Endothelial cell of umbilical vein (primary cell): ENCODE results near the gene HSD17B11. TPM values are rescaled to one million over a fixed set of nuclear protein-coding genes. Genes with fewer than 3 reads are reported as not detected.

Source experiments
- BruUV-seq: library from RNA; stranded (reverse); fragments of 400-500 nt; replicated peaks from 2 replicates; lab custom pipeline; 2021; lab: Mats Ljungman, UMichigan
- CTCF ChIA-PET: fragments of 300-600, 350-600 bp; sonication (Branson Sonifier 250); formaldehyde crosslinking; loops from one replicate; lab custom pipeline; 2021; ENCODE audit warnings: antibody characterized with exemption, inconsistent platforms; lab: Charles Lee
- POLR2A ChIA-PET: fragments of 300-600, 350-600 bp; sonication (Branson Sonifier 250); formaldehyde crosslinking; loops from one replicate; lab custom pipeline; 2021; ENCODE audit warnings: antibody characterized with exemption, inconsistent platforms; lab: Charles Lee
- DNase-seq: peaks from one replicate; pipeline ENCODE4 v3.0.0-alpha.2; 2011; ENCODE audit warnings: low read depth, low spot score
- FAIRE-seq: peaks from 2 replicates; lab custom pipeline; 2011; peaks lifted over from hg19 to GRCh38; lab: Jason Lieb, UNC
- H2AFZ ChIP-seq: 2 replicates; pipeline ENCODE4 v1.6.0; 2012; ENCODE audit warnings: low read depth, low read length, control low read depth, inconsistent platforms
- H3K27ac ChIP-seq: 2 replicates; pipeline ENCODE4 v1.5.1; 2011; ENCODE audit warnings: low read depth, mild to moderate bottlenecking, control low read depth, low read length, moderate library complexity; ENCODE audit not compliant: insufficient read depth
- H3K27me3 ChIP-seq, 2 experiments: 2 replicates each; pipeline versions ENCODE4 v1.6.0 to v1.6.1; 2011; ENCODE audit warnings: low read length in 2 of 2, mixed read lengths in 1 of 2; ENCODE audit not compliant: control insufficient read depth in 2 of 2, insufficient read depth in 2 of 2
- H3K36me3 ChIP-seq, 2 experiments: 2 replicates in 1 of 2; 3 replicates in 1 of 2; pipeline ENCODE4 v1.5.1; 2011; ENCODE audit warnings: low read length in 2 of 2, mild to moderate bottlenecking in 1 of 2, moderate library complexity in 1 of 2; ENCODE audit not compliant: control insufficient read depth in 2 of 2, insufficient read depth in 2 of 2; ENCODE audit errors: extremely low read depth in 1 of 2
- H3K4me1 ChIP-seq: 3 replicates; pipeline ENCODE4 v1.5.1; 2011; ENCODE audit warnings: mild to moderate bottlenecking, low read length; ENCODE audit not compliant: control insufficient read depth, insufficient read depth; ENCODE audit errors: extremely low read depth
- H3K4me2 ChIP-seq: 2 replicates; pipeline ENCODE4 v1.6.1; 2011; ENCODE audit warnings: low read length, control low read depth, mixed read lengths; ENCODE audit not compliant: insufficient read depth
- H3K4me3 ChIP-seq, 3 experiments: fragments of 200-600 bp in 1 of 3; sonication (generic), shearing (Covaris generic) in 1 of 3; replicated peaks in 1 of 3; 2 replicates each; pipeline ENCODE4 v1.5.1; 2011 to 2016; ENCODE audit warnings: control low read depth in 3 of 3, low read length in 3 of 3, mild to moderate bottlenecking in 2 of 3, inconsistent platforms in 1 of 3, low read depth in 1 of 3, moderate library complexity in 1 of 3; ENCODE audit not compliant: insufficient read depth in 1 of 3
- H3K79me2 ChIP-seq: 2 replicates; pipeline ENCODE4 v1.6.0; 2012; ENCODE audit warnings: low read length, inconsistent platforms; ENCODE audit not compliant: control insufficient read depth, insufficient read depth
- H3K9ac ChIP-seq: replicated peaks from 2 replicates; pipeline ENCODE3; 2011; ENCODE audit warnings: low read length, control low read depth; ENCODE audit not compliant: insufficient read depth; ENCODE audit errors: extremely low read depth
- H3K9me1 ChIP-seq: replicated peaks from 3 replicates; pipeline ENCODE4 v1.6.0; 2011; ENCODE audit warnings: mild to moderate bottlenecking, low read length; ENCODE audit not compliant: control insufficient read depth, insufficient read depth; ENCODE audit errors: extremely low read depth
- H3K9me3 ChIP-seq: replicated peaks from 2 replicates; pipeline ENCODE4 v1.5.1; 2012; ENCODE audit warnings: low read length, inconsistent platforms; ENCODE audit not compliant: control insufficient read depth, insufficient read depth
- H4K20me1 ChIP-seq: replicated peaks from 2 replicates; pipeline ENCODE3; 2011; ENCODE audit warnings: mild to moderate bottlenecking, low read length; ENCODE audit not compliant: control insufficient read depth, insufficient read depth; ENCODE audit errors: extremely low read depth
- CTCF ChIP-seq, 2 donors: IDR thresholded peaks; 1 replicate in 1 of 2; 2 replicates in 1 of 2; pipeline ENCODE4 v1.5.1; 2011; ENCODE audit warnings: low read length in 2 of 2, mild to moderate bottlenecking in 2 of 2, moderate library complexity in 2 of 2, control low read depth in 1 of 2, inconsistent platforms in 1 of 2, low read depth in 1 of 2; ENCODE audit not compliant: insufficient read depth in 1 of 2; ENCODE audit errors: extremely low read depth in 1 of 2
- EZH2 ChIP-seq: IDR thresholded peaks from 2 replicates; pipeline ENCODE4 v1.6.1; 2012; ENCODE audit warnings: borderline replicate concordance, low read depth, mild to moderate bottlenecking, moderate library complexity, low read length, inconsistent platforms; ENCODE audit not compliant: severe bottlenecking
- FOS ChIP-seq: IDR thresholded peaks from 2 replicates; pipeline ENCODE4 v1.6.1; 2011; ENCODE audit warnings: mild to moderate bottlenecking, low read length, moderate library complexity, borderline replicate concordance; ENCODE audit not compliant: insufficient read depth
- JUN ChIP-seq: IDR thresholded peaks from 2 replicates; pipeline ENCODE4 v1.6.1; 2011; ENCODE audit warnings: borderline replicate concordance, low read depth; ENCODE audit not compliant: insufficient read length, insufficient read depth
- MAX ChIP-seq: IDR thresholded peaks from 2 replicates; pipeline ENCODE4 v1.6.1; 2011; ENCODE audit not compliant: insufficient read depth, insufficient read length
- MYC ChIP-seq: IDR thresholded peaks from one replicate; pipeline ENCODE4 v1.6.1; 2011; ENCODE audit warnings: mild to moderate bottlenecking, low read depth, low read length
- POLR2A ChIP-seq: IDR thresholded peaks from 2 replicates; pipeline ENCODE4 v1.6.1; 2012; ENCODE audit warnings: low read depth, mild to moderate bottlenecking, control low read depth, low read length
- POLR2AphosphoS5 ChIP-seq: IDR thresholded peaks from 2 replicates; pipeline ENCODE4 v1.6.1; 2012; ENCODE audit warnings: low read depth, mild to moderate bottlenecking, control low read depth, low read length, moderate library complexity; ENCODE audit not compliant: insufficient read depth
- dilution Hi-C: fragments of 300-500 bp; cut with MboI; formaldehyde crosslinking; loops from one replicate; pipeline ENCODE4 v1.15.0; 2019; ENCODE audit warnings: low sequenced_read_pairs; ENCODE audit not compliant: extremely low pct_ligation_motif_present
- intact Hi-C: fragments of 100-400 bp; cut with micrococcal nuclease; formaldehyde crosslinking; loops from one replicate; pipeline ENCODE4 v1.10.0; 2022
- polyA plus RNA-seq, 4 experiments: library from polyadenylated mRNA; depleted of rRNA in 3 of 4; stranded (reverse) in 3 of 4; unstranded in 1 of 4; fragments of >200 nt; gene quantifications; 2 replicates each; pipeline versions ENCODE4 v1.2.1 to v1.2.3, GENCODE V29; 2011 to 2012; ENCODE audit warnings: missing spikeins in 1 of 4
- total RNA-seq: library from RNA; stranded (reverse); gene quantifications from 2 replicates; pipeline ENCODE4 v1.2.3, GENCODE V29; 2021

HSD17B11 gene
- total and polyA plus RNA-seq, 2 donors (not counting 3 experiments of a cell fraction or from before 2014, with no cell fraction given), result 10.7 to 21.1 TPM

DNA sequence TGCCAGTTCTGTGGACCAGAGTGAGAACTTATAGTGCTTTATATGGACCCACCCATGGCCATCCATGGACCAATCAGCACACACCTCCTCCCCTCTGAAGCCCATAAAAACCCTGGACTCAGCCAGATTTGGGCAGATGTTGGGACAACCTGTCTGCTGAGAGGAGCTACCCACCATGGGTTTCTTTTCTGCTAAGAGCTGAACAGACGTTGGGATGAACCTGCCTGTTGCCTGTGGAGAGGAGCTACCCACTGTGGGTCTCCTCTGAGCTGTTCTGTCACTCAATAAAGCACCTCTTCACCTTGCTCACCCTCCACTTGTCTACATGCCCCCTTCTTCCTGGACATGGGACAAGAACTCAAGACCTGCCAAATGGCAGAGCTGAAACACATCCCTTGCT, 9.0 kb upstream of the HSD17B11 start:
- H3K4me1 ChIP-seq, result no peaks in the 10 kb centered on the region
- peaks cover 2 to 6% of the 10 kb centered on the region in 2 experiments for H3K27me3 ChIP-seq
- no peak overlapping the region for H3K4me2 ChIP-seq
- H3K79me2 ChIP-seq, result no peaks in the 10 kb centered on the region
- no peak overlapping the region for H3K9ac ChIP-seq
- dilution Hi-C loops (no loop called here), intact Hi-C loops (no loop called here)
- no peaks in the 10 kb centered on the region for H3K36me3 ChIP-seq
- no peak for TF ChIP-seq EZH2
- no peak for TF ChIP-seq CTCF (IDR thresholded peaks at IDR 0.05; ENCODE audit: extremely low read depth in 1 of 2, insufficient read depth in 1 of 2, low read depth in 1 of 2, low read length in 2 of 2)
- TF ChIP-seq POLR2AphosphoS5, result no peak
- TF ChIP-seq JUN, result no peak
- TF ChIP-seq POLR2A, result no peak
- TF ChIP-seq MYC, result no peak
- no peak for TF ChIP-seq MAX
- TF ChIP-seq FOS, result no peak
- H3K4me3 ChIP-seq, result no peak overlapping the region
- H3K9me3 ChIP-seq, result no peaks in the 10 kb centered on the region
- CTCF ChIA-PET, result interaction anchor here (1.2 kb wide), 1 partner anchor 37 kb away, joined by 3 read pairs; no protein-coding TSS in a partner anchor
- FAIRE-seq, result no peak
- no peak overlapping the region for H2AFZ ChIP-seq
- H3K27ac ChIP-seq, result no peak overlapping the region
- BruUV-seq, result no TSS peak
- H3K9me1 ChIP-seq, result no peaks in the 10 kb centered on the region
- DNase-seq, result no peak
- POLR2A ChIA-PET, result no interaction called here
- no peaks in the 10 kb centered on the region for H4K20me1 ChIP-seq
